ENCODE data around the gene PIGQ.

PIGQ gene

GRCh38 chr16:633336-634050 lies 63.7 kb downstream of the PIGQ start:
- Histone ChIP-seq H3K27ac (no peak overlapping the region), H3K4me3 (ENCODE audit: low read depth, low read length) (no peak overlapping the region), H3K27me3 (replicated peaks) (no peaks in the 10 kb centered on the region), H3K36me3 (replicated peaks) (peaks cover 9% of the 10 kb centered on the region)
- DNase-seq: no peak
- TF ChIP-seq CTCF (IDR thresholded peaks at IDR 0.05; ENCODE audit: low read depth, low read length, missing control alignments): no peak
- in situ Hi-C loops (cut with HindIII; ENCODE audit: low pct_ligation_motif_present, low sequenced_read_pairs): no loop called here
